Measurements from ENCODE around the gene AOPEP.

The AOPEP gene

GRCh38 chr9:94772639-94773303 lies 46.3 kb downstream of the AOPEP start:
- Histone ChIP-seq H3K9ac (ENCODE audit: low read length in 5 of 5) (no peak overlapping the region), H3K27me3 (ENCODE audit: control insufficient read depth in 5 of 5, insufficient read depth in 4 of 5, low read length in 5 of 5) (no peaks in the 10 kb centered on the region), H3K4me1 (ENCODE audit: control insufficient read depth in 5 of 5, insufficient read depth in 5 of 5, low read length in 5 of 5) (no peaks in the 10 kb centered on the region), H3K9me3 (ENCODE audit: control insufficient read depth in 5 of 5, low read length in 5 of 5) (no peaks in the 10 kb centered on the region), H3K36me3 (ENCODE audit: control insufficient read depth in 5 of 5, insufficient read depth in 5 of 5, low read length in 5 of 5) (peaks cover 0 to 2% (median 0%) of the 10 kb centered on the region in 5 donors), H3K27ac (ENCODE audit: low read depth, low read length) (no peak overlapping the region), H3K4me3 (ENCODE audit: low read depth in 1 of 5, low read length in 5 of 5) (no peak overlapping the region)

GRCh38 chr9:94773655-94774054 lies 47.2 kb downstream of the AOPEP start:
- Histone ChIP-seq H3K27me3 (ENCODE audit: control insufficient read depth in 5 of 5, insufficient read depth in 4 of 5, low read length in 5 of 5) (no peaks in the 10 kb centered on the region), H3K4me3 (ENCODE audit: low read depth in 1 of 5, low read length in 5 of 5) (no peak overlapping the region), H3K36me3 (ENCODE audit: control insufficient read depth in 5 of 5, insufficient read depth in 5 of 5, low read length in 5 of 5) (peaks cover 0 to 2% (median 0%) of the 10 kb centered on the region in 5 donors), H3K9ac (ENCODE audit: low read length in 5 of 5) (no peak overlapping the region), H3K9me3 (ENCODE audit: control insufficient read depth in 5 of 5, low read length in 5 of 5) (no peaks in the 10 kb centered on the region), H3K4me1 (ENCODE audit: control insufficient read depth in 5 of 5, insufficient read depth in 5 of 5, low read length in 5 of 5) (no peaks in the 10 kb centered on the region), H3K27ac (ENCODE audit: low read depth, low read length) (no peak overlapping the region)

- Histone ChIP-seq H3K36me3 (ENCODE audit: control insufficient read depth in 5 of 5, insufficient read depth in 5 of 5, low read length in 5 of 5) (no peaks in the 10 kb centered on the region), H3K4me3 (ENCODE audit: low read depth in 1 of 5, low read length in 5 of 5) (no peak overlapping the region), H3K4me1 (ENCODE audit: control insufficient read depth in 5 of 5, insufficient read depth in 5 of 5, low read length in 5 of 5) (peaks cover 0 to 7% (median 2%) of the 10 kb centered on the region in 5 donors), H3K27me3 (ENCODE audit: control insufficient read depth in 5 of 5, insufficient read depth in 4 of 5, low read length in 5 of 5) (no peaks in the 10 kb centered on the region), H3K9me3 (ENCODE audit: control insufficient read depth in 5 of 5, low read length in 5 of 5) (no peaks in the 10 kb centered on the region), H3K9ac (ENCODE audit: low read length in 5 of 5) (no peak overlapping the region), H3K27ac (ENCODE audit: low read depth, low read length) (no peak overlapping the region)
Measured at GRCh38 chr9:94778013-94778412, 51.5 kb downstream of the AOPEP start.

- Histone ChIP-seq H3K4me1 (ENCODE audit: control insufficient read depth in 5 of 5, insufficient read depth in 5 of 5, low read length in 5 of 5) (peaks cover 0 to 11% (median 6%) of the 10 kb centered on the region in 5 donors), H3K36me3 (ENCODE audit: control insufficient read depth in 5 of 5, insufficient read depth in 5 of 5, low read length in 5 of 5) (no peaks in the 10 kb centered on the region), H3K27me3 (ENCODE audit: control insufficient read depth in 5 of 5, insufficient read depth in 4 of 5, low read length in 5 of 5) (no peaks in the 10 kb centered on the region), H3K27ac (ENCODE audit: low read depth, low read length) (no peak overlapping the region), H3K9me3 (ENCODE audit: control insufficient read depth in 5 of 5, low read length in 5 of 5) (no peaks in the 10 kb centered on the region), H3K4me3 (ENCODE audit: low read depth in 1 of 5, low read length in 5 of 5) (no peak overlapping the region), H3K9ac (ENCODE audit: low read length in 5 of 5) (no peak overlapping the region)
Measured at GRCh38 chr9:94779031-94779430, 52.5 kb downstream of the AOPEP start.

GRCh38 chr9:94779693-94780290 lies 53.3 kb downstream of the AOPEP start:
- Histone ChIP-seq H3K4me3 (ENCODE audit: low read depth in 1 of 5, low read length in 5 of 5) (no peak overlapping the region), H3K9ac (ENCODE audit: low read length in 5 of 5) (no peak overlapping the region), H3K27me3 (ENCODE audit: control insufficient read depth in 5 of 5, insufficient read depth in 4 of 5, low read length in 5 of 5) (no peaks in the 10 kb centered on the region), H3K9me3 (ENCODE audit: control insufficient read depth in 5 of 5, low read length in 5 of 5) (no peaks in the 10 kb centered on the region), H3K27ac (ENCODE audit: low read depth, low read length) (no peak overlapping the region), H3K36me3 (ENCODE audit: control insufficient read depth in 5 of 5, insufficient read depth in 5 of 5, low read length in 5 of 5) (no peaks in the 10 kb centered on the region), H3K4me1 (ENCODE audit: control insufficient read depth in 5 of 5, insufficient read depth in 5 of 5, low read length in 5 of 5) (peaks cover 0 to 11% (median 6%) of the 10 kb centered on the region in 5 donors)

GRCh38 chr9:94780516-94780950 lies 54.0 kb downstream of the AOPEP start:
- H3K9ac ChIP-seq (ENCODE audit: low read length in 5 of 5) = no peak overlapping the region
- no peaks in the 10 kb centered on the region for H3K36me3 ChIP-seq (ENCODE audit: control insufficient read depth in 5 of 5, insufficient read depth in 5 of 5, low read length in 5 of 5)
- H3K27me3 ChIP-seq (ENCODE audit: control insufficient read depth in 5 of 5, insufficient read depth in 4 of 5, low read length in 5 of 5) = no peaks in the 10 kb centered on the region
- no peaks in the 10 kb centered on the region for H3K9me3 ChIP-seq (ENCODE audit: control insufficient read depth in 5 of 5, low read length in 5 of 5)
- H3K27ac ChIP-seq (ENCODE audit: low read depth, low read length) = no peak overlapping the region
- no peak overlapping the region for H3K4me3 ChIP-seq (ENCODE audit: low read depth in 1 of 5, low read length in 5 of 5)
- peaks cover 0 to 11% (median 6%) of the 10 kb centered on the region in 5 donors for H3K4me1 ChIP-seq (ENCODE audit: control insufficient read depth in 5 of 5, insufficient read depth in 5 of 5, low read length in 5 of 5)

GRCh38 chr9:94782355-94783101 lies 56.0 kb downstream of the AOPEP start:
- no peak overlapping the region for H3K9ac ChIP-seq (ENCODE audit: low read length in 5 of 5)
- H3K36me3 ChIP-seq (ENCODE audit: control insufficient read depth in 5 of 5, insufficient read depth in 5 of 5, low read length in 5 of 5) = no peaks in the 10 kb centered on the region
- H3K9me3 ChIP-seq (ENCODE audit: control insufficient read depth in 5 of 5, low read length in 5 of 5) = no peaks in the 10 kb centered on the region
- H3K4me3 ChIP-seq (ENCODE audit: low read depth in 1 of 5, low read length in 5 of 5) = no peak overlapping the region
- no peaks in the 10 kb centered on the region for H3K27me3 ChIP-seq (ENCODE audit: control insufficient read depth in 5 of 5, insufficient read depth in 4 of 5, low read length in 5 of 5)
- no peak overlapping the region for H3K27ac ChIP-seq (ENCODE audit: low read depth, low read length)
- peaks cover 0 to 11% (median 6%) of the 10 kb centered on the region in 5 donors for H3K4me1 ChIP-seq (ENCODE audit: control insufficient read depth in 5 of 5, insufficient read depth in 5 of 5, low read length in 5 of 5)

GRCh38 chr9:94783102-94783682 lies 56.7 kb downstream of the AOPEP start:
- Histone ChIP-seq H3K27ac (ENCODE audit: low read depth, low read length) (no peak overlapping the region), H3K4me3 (ENCODE audit: low read depth in 1 of 5, low read length in 5 of 5) (no peak overlapping the region), H3K36me3 (ENCODE audit: control insufficient read depth in 5 of 5, insufficient read depth in 5 of 5, low read length in 5 of 5) (no peaks in the 10 kb centered on the region), H3K9ac (ENCODE audit: low read length in 5 of 5) (no peak overlapping the region), H3K4me1 (ENCODE audit: control insufficient read depth in 5 of 5, insufficient read depth in 5 of 5, low read length in 5 of 5) (peaks cover 0 to 11% (median 6%) of the 10 kb centered on the region in 5 donors), H3K27me3 (ENCODE audit: control insufficient read depth in 5 of 5, insufficient read depth in 4 of 5, low read length in 5 of 5) (no peaks in the 10 kb centered on the region), H3K9me3 (ENCODE audit: control insufficient read depth in 5 of 5, low read length in 5 of 5) (no peaks in the 10 kb centered on the region)

GRCh38 chr9:94783928-94784327 lies 57.4 kb downstream of the AOPEP start:
- Histone ChIP-seq H3K4me3 (ENCODE audit: low read depth in 1 of 5, low read length in 5 of 5) (no peak overlapping the region), H3K36me3 (ENCODE audit: control insufficient read depth in 5 of 5, insufficient read depth in 5 of 5, low read length in 5 of 5) (no peaks in the 10 kb centered on the region), H3K27me3 (ENCODE audit: control insufficient read depth in 5 of 5, insufficient read depth in 4 of 5, low read length in 5 of 5) (no peaks in the 10 kb centered on the region), H3K27ac (ENCODE audit: low read depth, low read length) (no peak overlapping the region), H3K4me1 (ENCODE audit: control insufficient read depth in 5 of 5, insufficient read depth in 5 of 5, low read length in 5 of 5) (peaks cover 0 to 11% (median 6%) of the 10 kb centered on the region in 5 donors), H3K9ac (ENCODE audit: low read length in 5 of 5) (no peak overlapping the region), H3K9me3 (ENCODE audit: control insufficient read depth in 5 of 5, low read length in 5 of 5) (no peaks in the 10 kb centered on the region)

All from subcutaneous abdominal adipose tissue (tissue), 5 donors.